SK-N-SH treated with all-trans-retinoic acid at 6 μM for 48 hours (cell line): ENCODE data around the gene UNC13B.
"Not testable (repeated sequence)": the region's sequence is repeated elsewhere in the genome, so short reads cannot be mapped to it uniquely, and the experiment has no call there.

Experiments
- ATAC-seq: fragments of 200-7000 bp; cut with Tn5 transposase; 3 replicates; pipeline ENCODE4 v1.9.1; 2020; ENCODE audit warnings: mild to moderate bottlenecking, moderate library complexity
- ARNTL ChIP-seq: fragments of 450-650 bp; formaldehyde crosslinking; IDR thresholded peaks from 2 replicates; pipeline ENCODE4 v1.5.0; 2020; ENCODE audit warnings: low read depth, mild to moderate bottlenecking, moderate library complexity, borderline replicate concordance
- BACH2 ChIP-seq: fragments of 250-450 bp; sonication (Bioruptor Pico); IDR thresholded peaks from 2 replicates; pipeline ENCODE4 v1.9.0; 2021; ENCODE audit warnings: mild to moderate bottlenecking, borderline replicate concordance
- CREB5 ChIP-seq: fragments of 250-450 bp; sonication (Bioruptor Pico); IDR thresholded peaks from 2 replicates; pipeline ENCODE4 v1.5.1; 2020; ENCODE audit warnings: low read depth, mild to moderate bottlenecking, moderate library complexity
- CSDC2 ChIP-seq: fragments of 250-450 bp; sonication (Bioruptor Pico); IDR thresholded peaks from 2 replicates; pipeline ENCODE4 v1.5.0; 2020; ENCODE audit warnings: mild to moderate bottlenecking, moderate library complexity
- CSRNP3 ChIP-seq: fragments of 250-450 bp; sonication (Bioruptor Pico); IDR thresholded peaks from 2 replicates; pipeline ENCODE4 v1.5.1; 2021; ENCODE audit warnings: mild to moderate bottlenecking, moderate library complexity
- ESRRG ChIP-seq: fragments of 250-450 bp; sonication (Bioruptor Pico); IDR thresholded peaks from 2 replicates; pipeline ENCODE4 v1.6.1; 2021; ENCODE audit warnings: mild to moderate bottlenecking
- ISL1 ChIP-seq: fragments of 250-450 bp; sonication (Bioruptor Pico); IDR thresholded peaks from 2 replicates; pipeline ENCODE4 v2.1.2; 2022; ENCODE audit warnings: mild to moderate bottlenecking, moderate library complexity
- OSR1 ChIP-seq: fragments of 250-450 bp; sonication (Bioruptor Pico); IDR thresholded peaks from 2 replicates; pipeline ENCODE4 v1.8.0; 2022; ENCODE audit warnings: moderate library complexity, mild to moderate bottlenecking, inconsistent platforms
- PATZ1 ChIP-seq: fragments of 250-450 bp; sonication (Bioruptor Pico); IDR thresholded peaks from 2 replicates; pipeline ENCODE4 v1.8.0; 2020; ENCODE audit warnings: mild to moderate bottlenecking, moderate library complexity, borderline replicate concordance
- PPARA ChIP-seq: fragments of 250-450 bp; sonication (Bioruptor Pico); IDR thresholded peaks from 2 replicates; pipeline ENCODE4 v1.5.0; 2020; ENCODE audit warnings: mild to moderate bottlenecking, borderline replicate concordance
- RARB ChIP-seq: fragments of 250-450 bp; sonication (Bioruptor Pico); IDR thresholded peaks from 2 replicates; pipeline ENCODE4 v1.8.0; 2021; ENCODE audit warnings: mild to moderate bottlenecking, moderate library complexity
- SNAI2 ChIP-seq: fragments of 250-450 bp; sonication (Bioruptor Pico); IDR thresholded peaks from 2 replicates; pipeline ENCODE4 v1.5.0; 2020; ENCODE audit warnings: mild to moderate bottlenecking, moderate library complexity
- TCF4 ChIP-seq: fragments of 250-450 bp; sonication (Bioruptor Pico); IDR thresholded peaks from 2 replicates; pipeline ENCODE4 v1.8.0; 2021; ENCODE audit warnings: mild to moderate bottlenecking, moderate library complexity, borderline replicate concordance
- TOX ChIP-seq: fragments of 250-450 bp; sonication (Bioruptor Pico); IDR thresholded peaks from 2 replicates; pipeline ENCODE4 v1.8.0; 2021; ENCODE audit warnings: mild to moderate bottlenecking, moderate library complexity, borderline replicate concordance
- TSHZ2 ChIP-seq: fragments of 250-450 bp; sonication (Bioruptor Pico); IDR thresholded peaks from 2 replicates; pipeline ENCODE4 v1.5.0; 2020; ENCODE audit warnings: mild to moderate bottlenecking, moderate library complexity
- ZC3H10 ChIP-seq: fragments of 250-450 bp; sonication (Bioruptor Pico); IDR thresholded peaks from 2 replicates; pipeline ENCODE4 v1.5.1; 2021; ENCODE audit warnings: mild to moderate bottlenecking, moderate library complexity
- ZFP3 ChIP-seq: fragments of 250-450 bp; sonication (Bioruptor Pico); IDR thresholded peaks from 2 replicates; pipeline ENCODE4 v1.5.0; 2020; ENCODE audit warnings: mild to moderate bottlenecking, moderate library complexity
- ZFP30 ChIP-seq: fragments of 450-650 bp; formaldehyde crosslinking; IDR thresholded peaks from 2 replicates; pipeline ENCODE4 v1.5.0; 2022; ENCODE audit warnings: mild to moderate bottlenecking, moderate library complexity
- ZNF70 ChIP-seq: fragments of 450-650 bp; formaldehyde crosslinking; IDR thresholded peaks from 2 replicates; pipeline ENCODE4 v1.5.0; 2020; ENCODE audit warnings: mild to moderate bottlenecking, moderate library complexity
- ZNF8 ChIP-seq: fragments of 450-650 bp; formaldehyde crosslinking; IDR thresholded peaks from 2 replicates; pipeline ENCODE4 v1.5.0; 2020; ENCODE audit warnings: mild to moderate bottlenecking, moderate library complexity
- TF ChIP-seq, protein P1 (sequence below): fragments of 250-450 bp; sonication (Bioruptor Pico); IDR thresholded peaks from 2 replicates; pipeline ENCODE4 v1.8.0; 2021; ENCODE audit warnings: low read depth, mild to moderate bottlenecking, moderate library complexity, borderline replicate concordance

Gene UNC13B

GRCh38 chr9:35406183-35406959 is 244.6 kb downstream of the UNC13B start:
- no peak for TF ChIP-seq CSDC2 (CRISPR knock-in tag)
- TF ChIP-seq OSR1 (CRISPR knock-in tag), result no peak
- no peak for TF ChIP-seq TSHZ2 (CRISPR knock-in tag)
- no peak for TF ChIP-seq ZNF70 (CRISPR knock-in tag)
- no peak for TF ChIP-seq ZC3H10 (CRISPR knock-in tag)
- TF ChIP-seq PPARA (CRISPR knock-in tag), result no peak
- no peak for TF ChIP-seq CSRNP3 (CRISPR knock-in tag)
- TF ChIP-seq PATZ1 (CRISPR knock-in tag), result no peak
- TF ChIP-seq RARB (CRISPR knock-in tag), result no peak
- TF ChIP-seq SNAI2, result no peak
- no peak for TF ChIP-seq BACH2 (CRISPR knock-in tag)
- TF ChIP-seq ZFP30 (CRISPR knock-in tag), result no peak
- no peak for TF ChIP-seq ZNF8 (CRISPR knock-in tag)
- no peak for TF ChIP-seq ARNTL (CRISPR knock-in tag)
- no peak for TF ChIP-seq ZFP3
- TF ChIP-seq, protein P1, sequence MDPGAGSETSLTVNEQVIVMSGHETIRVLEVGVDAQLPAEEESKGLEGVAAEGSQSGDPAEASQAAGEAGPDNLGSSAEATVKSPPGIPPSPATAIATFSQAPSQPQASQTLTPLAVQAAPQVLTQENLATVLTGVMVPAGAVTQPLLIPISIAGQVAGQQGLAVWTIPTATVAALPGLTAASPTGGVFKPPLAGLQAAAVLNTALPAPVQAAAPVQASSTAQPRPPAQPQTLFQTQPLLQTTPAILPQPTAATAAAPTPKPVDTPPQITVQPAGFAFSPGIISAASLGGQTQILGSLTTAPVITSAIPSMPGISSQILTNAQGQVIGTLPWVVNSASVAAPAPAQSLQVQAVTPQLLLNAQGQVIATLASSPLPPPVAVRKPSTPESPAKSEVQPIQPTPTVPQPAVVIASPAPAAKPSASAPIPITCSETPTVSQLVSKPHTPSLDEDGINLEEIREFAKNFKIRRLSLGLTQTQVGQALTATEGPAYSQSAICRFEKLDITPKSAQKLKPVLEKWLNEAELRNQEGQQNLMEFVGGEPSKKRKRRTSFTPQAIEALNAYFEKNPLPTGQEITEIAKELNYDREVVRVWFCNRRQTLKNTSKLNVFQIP (CRISPR knock-in tag), result no peak
- no peak for TF ChIP-seq CREB5 (CRISPR knock-in tag)
- TF ChIP-seq ESRRG (CRISPR knock-in tag), result no peak
- TF ChIP-seq ISL1 (CRISPR knock-in tag), result no peak
- no peak for TF ChIP-seq TCF4
- ATAC-seq, result no peak

DNA sequence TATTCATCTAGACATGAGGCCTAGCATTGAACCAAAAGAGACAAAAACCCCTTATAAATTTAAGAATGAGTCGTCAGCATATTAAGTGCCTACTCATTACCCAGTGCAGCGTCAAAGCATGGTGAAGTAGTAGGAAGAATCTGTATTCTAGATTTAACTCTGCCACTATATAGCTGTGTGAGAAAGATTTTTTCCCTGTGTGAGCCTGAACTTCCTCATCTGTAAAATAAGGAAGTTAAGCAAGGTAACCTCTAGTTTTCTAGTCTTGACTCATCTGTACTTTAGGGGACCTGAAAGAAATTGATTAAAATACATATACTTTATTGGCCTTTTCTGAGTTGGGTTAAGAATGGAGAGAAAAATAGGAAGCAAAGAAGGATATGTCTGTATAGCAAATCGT is 246.0 kb downstream of the UNC13B start:
- ATAC-seq, result no peak
- TF ChIP-seq ARNTL (CRISPR knock-in tag) (no peak), ZFP30 (CRISPR knock-in tag) (no peak), CREB5 (CRISPR knock-in tag) (no peak), SNAI2 (no peak), TOX (CRISPR knock-in tag) (no peak), TSHZ2 (CRISPR knock-in tag) (no peak), ZFP3 (no peak), ZC3H10 (CRISPR knock-in tag) (no peak)
- TF ChIP-seq, protein P1 (CRISPR knock-in tag), result no peak

- not testable (repeated sequence) for ATAC-seq
These were observed 247.6 kb downstream of the UNC13B start for GRCh38 chr9:35409434-35409833.
